Activated T-helper 1 cell treated with anti-CD3 and anti-CD28 coated beads, Interleukin-2, amount 50 U/mL, for 16 hours (primary cell): Measurements from ENCODE around the gene AVL9.
"Not testable (repeated sequence)": the region's sequence is repeated elsewhere in the genome, so short reads cannot be mapped to it uniquely, and the experiment has no call there.

Source experiments
- DNase-seq, 2 donors: peaks; one replicate each; pipeline ENCODE4 v3.0.0-alpha.2; 2020; ENCODE audit warnings: low read depth in 1 of 2, low spot score in 1 of 2

Gene AVL9

GRCh38 chr7:32494946-32495297 lies 367 bp upstream of the AVL9 start:
- DNase-seq = no peak

- no peak for DNase-seq
Measured at GRCh38 chr7:32496052-32496813, 944 bp downstream of the AVL9 start.

GRCh38 chr7:32499755-32500154 lies 4.5 kb downstream of the AVL9 start:
- not testable (repeated sequence) for DNase-seq

GRCh38 chr7:32500216-32500615 lies 4.9 kb downstream of the AVL9 start:
- not testable (repeated sequence) for DNase-seq

- DNase-seq = no peak
Measured at GRCh38 chr7:32500922-32501341, 5.6 kb downstream of the AVL9 start.

GRCh38 chr7:32501522-32501921 lies 6.2 kb downstream of the AVL9 start:
- DNase-seq = no peak

GRCh38 chr7:32502728-32503127 lies 7.4 kb downstream of the AVL9 start:
- no peak for DNase-seq

- no peak for DNase-seq
Measured at GRCh38 chr7:32506266-32507054, 11.2 kb downstream of the AVL9 start.

- no peak for DNase-seq
Measured at GRCh38 chr7:32507414-32507813, 12.1 kb downstream of the AVL9 start.

GRCh38 chr7:32511791-32512190 lies 16.5 kb downstream of the AVL9 start:
- no peak for DNase-seq

GRCh38 chr7:32513210-32513609 lies 17.9 kb downstream of the AVL9 start:
- no peak for DNase-seq

GRCh38 chr7:32515890-32516550 lies 20.7 kb downstream of the AVL9 start:
- no peak for DNase-seq

GRCh38 chr7:32516551-32517100 lies 21.3 kb downstream of the AVL9 start:
- DNase-seq = no peak

GRCh38 chr7:32518534-32519140 lies 23.3 kb downstream of the AVL9 start:
- DNase-seq = no peak

GRCh38 chr7:32519763-32520162 lies 24.5 kb downstream of the AVL9 start:
- DNase-seq = no peak

- DNase-seq = no peak
Measured at GRCh38 chr7:32522746-32523530, 27.6 kb downstream of the AVL9 start.

- no peak for DNase-seq
Measured at GRCh38 chr7:32524631-32525030, 29.3 kb downstream of the AVL9 start.

GRCh38 chr7:32525839-32526238 lies 30.6 kb downstream of the AVL9 start:
- DNase-seq = no peak

- DNase-seq = no peak
Measured at GRCh38 chr7:32531402-32531801, 36.1 kb downstream of the AVL9 start.

- DNase-seq = no peak
Measured at GRCh38 chr7:32532086-32532485, 36.8 kb downstream of the AVL9 start.

- no peak for DNase-seq
Measured at GRCh38 chr7:32532716-32533115, 37.4 kb downstream of the AVL9 start.
